ENCODE results near the gene FGF12. TPM values are rescaled to one million over a fixed set of nuclear protein-coding genes. Genes with fewer than 3 reads are reported as not detected.

FGF12 gene
- polyA plus RNA-seq, 3 donors = not detected

DNA sequence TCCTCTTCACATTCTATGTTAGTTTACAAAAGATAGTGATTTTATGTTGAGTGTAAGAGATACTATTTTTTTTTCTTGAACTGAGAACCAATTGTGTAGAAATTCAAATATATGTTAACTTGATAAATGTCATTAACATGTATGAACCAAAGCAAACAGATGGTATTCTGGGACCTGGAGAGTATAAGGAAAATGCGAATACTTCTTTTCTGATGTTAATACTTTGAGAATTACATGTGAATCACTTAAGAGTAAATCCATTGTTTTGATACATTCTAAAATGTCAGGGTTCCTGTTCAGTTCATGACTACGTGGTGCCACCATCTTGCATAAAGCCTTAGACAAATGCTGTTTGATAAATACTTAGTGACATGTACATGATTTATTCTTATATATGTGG, 541.3 kb downstream of the FGF12 start:
- no peaks in the 10 kb centered on the region for H3K4me1 ChIP-seq (ENCODE audit: control insufficient read depth in 1 of 2, insufficient read depth in 2 of 2, low read length in 2 of 2)
- H3K27ac ChIP-seq (ENCODE audit: low read depth in 1 of 2, low read length in 2 of 2) = no peak overlapping the region
- no peaks in the 10 kb centered on the region for H3K36me3 ChIP-seq (replicated peaks in 1 of 2; ENCODE audit: control insufficient read depth in 1 of 2, insufficient read depth in 2 of 2, low read length in 2 of 2)
- no peak overlapping the region for H3K27ac Mint-ChIP-seq
- H3K27me3 Mint-ChIP-seq (ENCODE audit: low read depth in 3 of 3) = peaks cover 0 to 2% (median 1%) of the 10 kb centered on the region in 3 donors
- H3K4me1 Mint-ChIP-seq = no peaks in the 10 kb centered on the region
- no peak overlapping the region for H3K4me3 ChIP-seq (replicated peaks in 1 of 3; ENCODE audit: low read depth in 2 of 3, low read length in 3 of 3)
- no peaks in the 10 kb centered on the region for H4K20me1 ChIP-seq (ENCODE audit: insufficient read depth, low read length)
- no peak overlapping the region for H3K4me2 ChIP-seq (replicated peaks; ENCODE audit: extremely low read depth, low read length, poor library complexity, severe bottlenecking)
- no peaks in the 10 kb centered on the region for H3K9me3 Mint-ChIP-seq
- WGBS (ENCODE audit: insufficient coverage) = no CpG with 5 or more reads among the region's 2 CpGs
- TF ChIP-seq CTCF (IDR thresholded peaks at IDR 0.05) = no peak
- intact Hi-C loops (cut with micrococcal nuclease) = no loop called here
- no peaks in the 10 kb centered on the region for H3K9me3 ChIP-seq (replicated peaks in 1 of 2; ENCODE audit: control insufficient read depth in 1 of 2, insufficient read depth in 1 of 2, low read length in 2 of 2)
- no peak overlapping the region for H3K4me3 Mint-ChIP-seq
- H2AFZ ChIP-seq (ENCODE audit: insufficient read depth, low read depth, low read length, poor library complexity, severe bottlenecking) = no peak overlapping the region
- H3K36me3 Mint-ChIP-seq = no peaks in the 10 kb centered on the region
- H3K27me3 ChIP-seq (ENCODE audit: control insufficient read depth in 2 of 2, insufficient read depth in 2 of 2, low read length in 2 of 2) = no peaks in the 10 kb centered on the region
- H3K79me2 ChIP-seq (ENCODE audit: insufficient read depth, low read length) = no peaks in the 10 kb centered on the region
- H3K9ac ChIP-seq (ENCODE audit: insufficient read depth, low read length, poor library complexity, severe bottlenecking) = no peak overlapping the region
- DNase-seq = no peak

DNA sequence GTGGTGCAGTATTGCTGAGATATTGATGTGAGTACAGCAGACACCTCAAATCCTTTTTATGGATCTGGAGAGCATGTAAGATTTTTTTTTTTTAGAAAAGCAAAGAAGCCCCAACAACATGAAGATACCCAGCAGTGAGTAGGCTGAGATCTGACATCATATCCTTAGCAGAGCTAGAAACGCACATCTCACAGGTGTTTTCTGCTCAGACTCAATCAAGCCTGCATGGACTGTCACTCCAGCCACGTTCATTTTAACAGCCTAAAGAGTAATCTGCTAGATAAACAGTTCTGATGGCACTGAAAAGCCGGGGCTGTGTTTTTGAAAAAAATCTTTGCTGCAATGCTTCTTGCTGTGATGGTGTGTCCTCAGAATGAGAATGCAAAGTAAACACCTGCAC, 544.2 kb downstream of the FGF12 start:
- no peaks in the 10 kb centered on the region for H3K79me2 ChIP-seq (ENCODE audit: insufficient read depth, low read length)
- H3K4me3 Mint-ChIP-seq = no peak overlapping the region
- peaks cover 0 to 1% (median 0%) of the 10 kb centered on the region in 3 donors for H3K27me3 Mint-ChIP-seq (ENCODE audit: low read depth in 3 of 3)
- H3K9me3 ChIP-seq (replicated peaks in 1 of 2; ENCODE audit: control insufficient read depth in 1 of 2, insufficient read depth in 1 of 2, low read length in 2 of 2) = no peaks in the 10 kb centered on the region
- H3K27ac ChIP-seq (ENCODE audit: low read depth in 1 of 2, low read length in 2 of 2) = no peak overlapping the region
- H3K4me3 ChIP-seq (replicated peaks in 1 of 3; ENCODE audit: low read depth in 2 of 3, low read length in 3 of 3) = no peak overlapping the region
- H3K9me3 Mint-ChIP-seq = no peaks in the 10 kb centered on the region
- WGBS (ENCODE audit: insufficient coverage) = 63% methylated on average over 3 of the region's 3 CpGs
- no peaks in the 10 kb centered on the region for H3K36me3 ChIP-seq (replicated peaks in 1 of 2; ENCODE audit: control insufficient read depth in 1 of 2, insufficient read depth in 2 of 2, low read length in 2 of 2)
- no peak overlapping the region for H3K4me2 ChIP-seq (replicated peaks; ENCODE audit: extremely low read depth, low read length, poor library complexity, severe bottlenecking)
- H3K27ac Mint-ChIP-seq = no peak overlapping the region
- intact Hi-C loops (cut with micrococcal nuclease) = no loop called here
- no peaks in the 10 kb centered on the region for H3K27me3 ChIP-seq (ENCODE audit: control insufficient read depth in 2 of 2, insufficient read depth in 2 of 2, low read length in 2 of 2)
- H2AFZ ChIP-seq (ENCODE audit: insufficient read depth, low read depth, low read length, poor library complexity, severe bottlenecking) = no peak overlapping the region
- H3K9ac ChIP-seq (ENCODE audit: insufficient read depth, low read length, poor library complexity, severe bottlenecking) = no peak overlapping the region
- H3K4me1 Mint-ChIP-seq = no peaks in the 10 kb centered on the region
- TF ChIP-seq CTCF (IDR thresholded peaks at IDR 0.05) = no peak
- no peak for DNase-seq
- H3K4me1 ChIP-seq (ENCODE audit: control insufficient read depth in 1 of 2, insufficient read depth in 2 of 2, low read length in 2 of 2) = no peaks in the 10 kb centered on the region
- no peaks in the 10 kb centered on the region for H3K36me3 Mint-ChIP-seq
- no peaks in the 10 kb centered on the region for H4K20me1 ChIP-seq (ENCODE audit: insufficient read depth, low read length)

All from CD14-positive monocyte (primary cell).